RCC 7860 (cell line): ENCODE measurements around the gene TENT5A.

ENCODE experiments used
- DNase-seq: peaks from one replicate; pipeline ENCODE4 v3.0.0-alpha.2; 2015; ENCODE audit warnings: low spot score
- FAIRE-seq: peaks from 2 replicates; lab custom pipeline; 2012; peaks lifted over from hg19 to GRCh38; lab: Jason Lieb, UNC

Gene TENT5A

GRCh38 chr6:81720427-81720826, 32.1 kb downstream of the TENT5A start:
- FAIRE-seq (no peak), DNase-seq (no peak)

- DNase-seq: no peak
- no peak for FAIRE-seq
These were observed 34.4 kb downstream of the TENT5A start for GRCh38 chr6:81718126-81718525.

GRCh38 chr6:81714684-81715083, 37.8 kb downstream of the TENT5A start:
- FAIRE-seq (no peak), DNase-seq (no peak)

GRCh38 chr6:81713205-81713604, 39.3 kb downstream of the TENT5A start:
- DNase-seq: no peak
- no peak for FAIRE-seq

- DNase-seq (no peak), FAIRE-seq (no peak)
These were observed 44.3 kb downstream of the TENT5A start for GRCh38 chr6:81708113-81708699.

GRCh38 chr6:81704700-81705099, 47.8 kb downstream of the TENT5A start:
- FAIRE-seq: no peak

GRCh38 chr6:81700414-81700813, 52.1 kb downstream of the TENT5A start:
- FAIRE-seq (no peak), DNase-seq (no peak)

More at GRCh38 chr6:81704700-81705099, 47.8 kb downstream of the TENT5A start:
- DNase-seq: no peak

- FAIRE-seq (peak; percentile 60), DNase-seq (peak; percentile 51)
These were observed 54.9 kb downstream of the TENT5A start for GRCh38 chr6:81697559-81697958.

GRCh38 chr6:81696524-81696923, 56.0 kb downstream of the TENT5A start:
- DNase-seq (no peak), FAIRE-seq (no peak)
